Panc1 (cell line): ENCODE results near the gene SRRM3.
"Not testable (repeated sequence)": the region's sequence is repeated elsewhere in the genome, so short reads cannot be mapped to it uniquely, and the experiment has no call there.

ENCODE experiments used
- REST ChIP-seq, 2 experiments: IDR thresholded peaks; 2 replicates each; pipeline ENCODE4 v1.6.1; 2011 to 2012; ENCODE audit warnings: low read depth in 2 of 2, control low read depth in 1 of 2, low read length in 1 of 2, mild to moderate bottlenecking in 1 of 2, moderate library complexity in 1 of 2; ENCODE audit not compliant: insufficient read depth in 1 of 2
- SIN3A ChIP-seq: IDR thresholded peaks from 2 replicates; pipeline ENCODE4 v1.6.1; 2012; ENCODE audit warnings: low read depth, mild to moderate bottlenecking, low read length, moderate library complexity, borderline replicate concordance; ENCODE audit not compliant: insufficient read depth
- TF ChIP-seq, protein P1 (sequence below): fragments of 450-650 bp; IDR thresholded peaks from 2 replicates; pipeline ENCODE4 v1.5.1; 2017; ENCODE audit warnings: mild to moderate bottlenecking

DNA sequence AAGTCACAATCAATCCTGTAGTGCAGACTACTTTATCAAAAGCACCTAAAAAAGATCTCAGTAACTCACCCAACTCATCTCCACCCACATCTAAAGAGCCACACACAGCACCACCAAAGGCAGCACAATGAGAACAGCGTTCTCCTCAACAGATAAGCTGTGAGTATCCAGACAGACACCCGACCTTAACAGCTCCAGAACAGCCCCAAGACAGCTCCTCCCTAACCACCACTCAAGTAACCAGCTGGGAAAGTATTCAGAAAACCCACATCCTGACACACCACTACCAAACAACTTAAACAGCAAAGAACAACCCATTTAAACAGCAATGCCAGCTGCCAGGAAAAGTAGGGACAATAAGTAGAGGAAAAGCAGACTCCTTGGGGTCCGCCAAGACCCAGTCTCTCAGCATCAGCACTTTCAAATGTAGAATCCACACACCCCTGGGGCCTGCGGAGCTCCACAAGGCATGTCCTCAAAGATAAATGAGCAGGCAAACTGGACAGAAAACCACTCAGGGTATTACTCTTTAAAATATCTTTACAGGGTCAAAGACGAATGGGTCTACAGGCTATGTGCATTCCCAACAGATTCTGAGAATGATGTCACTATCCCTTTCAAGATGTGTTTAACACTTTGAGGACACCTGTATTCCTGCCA, 48.0 kb upstream of the SRRM3 start:
- TF ChIP-seq, protein P1, sequence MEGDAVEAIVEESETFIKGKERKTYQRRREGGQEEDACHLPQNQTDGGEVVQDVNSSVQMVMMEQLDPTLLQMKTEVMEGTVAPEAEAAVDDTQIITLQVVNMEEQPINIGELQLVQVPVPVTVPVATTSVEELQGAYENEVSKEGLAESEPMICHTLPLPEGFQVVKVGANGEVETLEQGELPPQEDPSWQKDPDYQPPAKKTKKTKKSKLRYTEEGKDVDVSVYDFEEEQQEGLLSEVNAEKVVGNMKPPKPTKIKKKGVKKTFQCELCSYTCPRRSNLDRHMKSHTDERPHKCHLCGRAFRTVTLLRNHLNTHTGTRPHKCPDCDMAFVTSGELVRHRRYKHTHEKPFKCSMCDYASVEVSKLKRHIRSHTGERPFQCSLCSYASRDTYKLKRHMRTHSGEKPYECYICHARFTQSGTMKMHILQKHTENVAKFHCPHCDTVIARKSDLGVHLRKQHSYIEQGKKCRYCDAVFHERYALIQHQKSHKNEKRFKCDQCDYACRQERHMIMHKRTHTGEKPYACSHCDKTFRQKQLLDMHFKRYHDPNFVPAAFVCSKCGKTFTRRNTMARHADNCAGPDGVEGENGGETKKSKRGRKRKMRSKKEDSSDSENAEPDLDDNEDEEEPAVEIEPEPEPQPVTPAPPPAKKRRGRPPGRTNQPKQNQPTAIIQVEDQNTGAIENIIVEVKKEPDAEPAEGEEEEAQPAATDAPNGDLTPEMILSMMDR, result not testable (repeated sequence)
- not testable (repeated sequence) for TF ChIP-seq REST (IDR thresholded peaks at IDR 0.05; ENCODE audit: insufficient read depth in 1 of 2, low read depth in 2 of 2, low read length in 1 of 2); SIN3A
